HepG2 (cell line): ENCODE measurements around the gene MADD. TPM values are rescaled to one million over a fixed set of nuclear protein-coding genes. Genes with fewer than 3 reads are reported as not detected.

Source experiments
- ARID5B ChIP-seq: IDR thresholded peaks from 2 replicates; pipeline ENCODE4 v1.4.0; 2020; ENCODE audit warnings: mild to moderate bottlenecking, missing genetic modification reagents
- ARNT2 ChIP-seq: sonication (generic); formaldehyde crosslinking; IDR thresholded peaks from 2 replicates; pipeline ENCODE4 v1.8.0; 2022; ENCODE audit warnings: mild to moderate bottlenecking, low read depth, missing genetic modification reagents, moderate library complexity
- CSRNP1 ChIP-seq: sonication (generic); formaldehyde crosslinking; IDR thresholded peaks from 2 replicates; pipeline ENCODE4 v1.8.1; 2023; ENCODE audit warnings: mild to moderate bottlenecking, missing genetic modification reagents
- DRAP1 ChIP-seq: IDR thresholded peaks from 2 replicates; pipeline ENCODE4 v1.6.1; 2016; ENCODE audit warnings: missing genetic modification reagents, missing compliant biosample characterization
- LCORL ChIP-seq, 2 experiments: fragments of 450-650 bp in 1 of 2; sonication (generic) in 1 of 2; formaldehyde crosslinking in 1 of 2; IDR thresholded peaks; 2 replicates each; pipeline versions ENCODE4 v1.5.0 to v1.6.1; 2017 to 2020; ENCODE audit warnings: antibody characterized with exemption in 1 of 2, missing genetic modification reagents in 1 of 2
- MAZ ChIP-seq, 2 experiments: sonication (generic) in 1 of 2; formaldehyde crosslinking in 1 of 2; IDR thresholded peaks; 2 replicates each; pipeline versions ENCODE4 v1.5.0 to v1.6.1; 2012 to 2020; ENCODE audit warnings: low read depth in 2 of 2, mild to moderate bottlenecking in 2 of 2, borderline replicate concordance in 1 of 2, improper control_type of control experiment in 1 of 2, low read length in 1 of 2, missing genetic modification reagents in 1 of 2, moderate library complexity in 1 of 2
- MED1 ChIP-seq: sonication (generic); formaldehyde crosslinking; IDR thresholded peaks from 2 replicates; pipeline ENCODE4 v1.4.0; 2020; ENCODE audit warnings: missing genetic modification reagents
- NFIB ChIP-seq: sonication (generic); formaldehyde crosslinking; IDR thresholded peaks from 2 replicates; pipeline ENCODE4 v1.9.0; 2021; ENCODE audit warnings: missing genetic modification reagents, mild to moderate bottlenecking, borderline replicate concordance
- POGK ChIP-seq: sonication (generic); formaldehyde crosslinking; conservative IDR thresholded peaks from 2 replicates; pipeline ENCODE4 v1.8.0; 2022; ENCODE audit warnings: mild to moderate bottlenecking, moderate library complexity, missing genetic modification reagents
- RFX1 ChIP-seq: fragments of 450-650 bp; IDR thresholded peaks from 2 replicates; pipeline ENCODE4 v1.6.1; 2017
- SOX6 ChIP-seq, 2 experiments: fragments of 450-650 bp in 1 of 2; sonication (generic) in 1 of 2; formaldehyde crosslinking in 1 of 2; IDR thresholded peaks; 2 replicates each; pipeline versions ENCODE4 v1.4.0 to v1.6.1; 2017 to 2020; ENCODE audit warnings: antibody characterized with exemption in 1 of 2, mild to moderate bottlenecking in 1 of 2, missing genetic modification reagents in 1 of 2
- TBL1XR1 ChIP-seq: fragments of 150-350 bp; IDR thresholded peaks from 2 replicates; pipeline ENCODE4 v1.6.1; 2014; ENCODE audit warnings: borderline replicate concordance, low read length; ENCODE audit not compliant: partially characterized antibody
- THAP7 ChIP-seq: sonication (generic); formaldehyde crosslinking; IDR thresholded peaks from 2 replicates; pipeline ENCODE4 v1.8.1; 2023; ENCODE audit warnings: mild to moderate bottlenecking, missing genetic modification reagents
- TOE1 ChIP-seq: sonication (generic); formaldehyde crosslinking; IDR thresholded peaks from 2 replicates; pipeline ENCODE4 v1.4.0; 2020; ENCODE audit warnings: mild to moderate bottlenecking, missing genetic modification reagents
- ZFY ChIP-seq: sonication (generic); formaldehyde crosslinking; IDR thresholded peaks from 2 replicates; pipeline ENCODE4 v1.4.0; 2020; ENCODE audit warnings: missing genetic modification reagents
- ZNF20 ChIP-seq: sonication (generic); formaldehyde crosslinking; IDR thresholded peaks from 2 replicates; pipeline ENCODE4 v1.4.0; 2020; ENCODE audit warnings: mild to moderate bottlenecking, moderate library complexity, missing genetic modification reagents
- ZNF260 ChIP-seq: sonication (generic); formaldehyde crosslinking; IDR thresholded peaks from 2 replicates; pipeline ENCODE4 v1.4.0; 2020; ENCODE audit warnings: missing genetic modification reagents, low read depth, mild to moderate bottlenecking, borderline replicate concordance
- ZNF652 ChIP-seq: IDR thresholded peaks from 2 replicates; pipeline ENCODE4 v1.6.1; 2016; ENCODE audit warnings: low read depth, borderline replicate concordance
- ZNF891 ChIP-seq: sonication (generic); formaldehyde crosslinking; IDR thresholded peaks from 2 replicates; pipeline ENCODE4 v1.5.0; 2020; ENCODE audit warnings: mild to moderate bottlenecking, missing genetic modification reagents
- polyA plus RNA-seq, 8 experiments: library from polyadenylated mRNA; depleted of rRNA in 3 of 8; stranded (reverse) in 7 of 8; unstranded in 1 of 8; fragments of >200 nt; fragmentation: Illumina TruSeq in 4 of 8; extraction: Trizol in 4 of 8; gene quantifications; 2 replicates each; pipeline versions ENCODE4 v1.2.1 to v1.2.3, GENCODE V29; 2011 to 2016; ENCODE audit warnings: low read depth in 4 of 8, missing spikeins in 1 of 8, mixed read lengths in 1 of 8; ENCODE audit not compliant: insufficient read depth in 1 of 8
- total RNA-seq, 5 experiments: library from RNA; depleted of rRNA; stranded (reverse); fragments of >200 nt; fragmentation: Illumina TruSeq; extraction: Trizol; gene quantifications; 2 replicates each; pipeline ENCODE4 v1.2.3, GENCODE V29; 2016; ENCODE audit warnings: low read depth in 1 of 5

The MADD gene
- total and polyA plus RNA-seq, 2 of the 13 experiments (the other 11 are each of a cell fraction or from before 2014, with no cell fraction given), result 18.0 to 29.2 TPM

- TF ChIP-seq ZNF20 (CRISPR knock-in tag) (no peak), MAZ (IDR thresholded peaks at IDR 0.05; ENCODE audit: borderline replicate concordance, low read depth, low read length) (no peak), MAZ (CRISPR knock-in tag; IDR thresholded peaks at IDR 0.05; ENCODE audit: low read depth) (no peak), POGK (CRISPR knock-in tag) (no peak), ARID5B (CRISPR knock-in tag) (peak; percentile 17; the same call in 1 of the 2 replicates), THAP7 (CRISPR knock-in tag) (no peak), TBL1XR1 (no peak), CSRNP1 (CRISPR knock-in tag) (no peak), ZNF891 (CRISPR knock-in tag) (no peak), ZNF260 (CRISPR knock-in tag) (no peak), SOX6 (IDR thresholded peaks at IDR 0.05) (no peak), SOX6 (CRISPR knock-in tag; IDR thresholded peaks at IDR 0.05) (peak; percentile 24; the same call in 1 of the 2 replicates), ZNF652 (CRISPR knock-in tag) (no peak), ARNT2 (peak; percentile 33; the same call in 1 of the 2 replicates), RFX1 (no peak), TOE1 (CRISPR knock-in tag) (no peak), NFIB (no peak), MED1 (peak; percentile 28; the same call in 1 of the 2 replicates), ZFY (CRISPR knock-in tag) (peak; percentile 46; the same call in 1 of the 2 replicates), DRAP1 (CRISPR knock-in tag) (0 out of 2 replicates have a peak, but pooled peaks have one; percentile 10), LCORL (IDR thresholded peaks at IDR 0.05) (no peak), LCORL (CRISPR knock-in tag; IDR thresholded peaks at IDR 0.05) (peak; percentile 61; the same call in 1 of the 2 replicates)
These were observed 10.5 kb upstream of the MADD start (continued) for GRCh38 chr11:47259232-47259977.
